Stomach (tissue), 9 donors: ENCODE results near the gene EXOC2. TPM values are rescaled to one million over a fixed set of nuclear protein-coding genes. Genes with fewer than 3 reads are reported as not detected.

Experiments
- DNase-seq, 2 donors: peaks; one replicate each; pipeline versions ENCODE4 v3.0.0 to v3.0.0-alpha.2; 2013 to 2019
- H3K27ac ChIP-seq, 5 donors: fragments of 200-600 bp in 4 of 5; sonication (generic) in 4 of 5; one replicate each; pipeline ENCODE4 v1.5.1; 2013 to 2019; ENCODE audit warnings: mild to moderate bottlenecking in 1 of 5, moderate library complexity in 1 of 5
- H3K27me3 ChIP-seq, 3 donors: fragments of 200-600 bp; sonication (generic); one replicate each; pipeline ENCODE4 v1.5.1; 2017 to 2019; ENCODE audit warnings: mixed run types in 1 of 3
- H3K36me3 ChIP-seq, 4 donors: fragments of 200-600 bp; sonication (generic); 1 replicate in 3 of 4; 2 replicates in 1 of 4; pipeline ENCODE4 v1.5.1; 2016 to 2019
- H3K4me1 ChIP-seq, 4 donors: fragments of 200-600 bp; sonication (generic); one replicate each; pipeline ENCODE4 v1.5.1; 2016 to 2019
- H3K4me3 ChIP-seq, 4 donors: fragments of 200-600 bp; sonication (generic) in 3 of 4; one replicate each; pipeline ENCODE4 v1.5.1; 2016 to 2019; ENCODE audit warnings: mild to moderate bottlenecking in 1 of 4
- H3K9me3 ChIP-seq, 4 donors: fragments of 200-600 bp; sonication (generic); one replicate each; pipeline ENCODE4 v1.5.1; 2016 to 2019
- EP300 ChIP-seq: sonication (generic); formaldehyde crosslinking; IDR thresholded peaks from one replicate; pipeline ENCODE4 v1.6.1; 2017; ENCODE audit warnings: antibody characterized with exemption
- POLR2A ChIP-seq, 4 donors: fragments of 450-650 bp; IDR thresholded peaks; one replicate each; pipeline ENCODE4 v1.6.1; 2016; ENCODE audit warnings: antibody characterized with exemption in 4 of 4, control low read depth in 2 of 4, mild to moderate bottlenecking in 1 of 4, moderate library complexity in 1 of 4
- POLR2AphosphoS5 ChIP-seq, 3 donors: sonication (generic); formaldehyde crosslinking; IDR thresholded peaks; one replicate each; pipeline ENCODE4 v1.6.1; 2016; ENCODE audit warnings: antibody characterized with exemption in 3 of 3
- WGBS, 5 donors: extraction: QIAGEN DNeasy Blood & Tissue Kit in 3 of 5; methylation state at CpG; one replicate each; pipeline versions ENCODE4 v1.1.5 to v1.1.7; 2013 to 2018; 5-methylcytosine and 5-hydroxymethylcytosine counted together
- intact Hi-C: fragments of 100-400 bp; cut with DNase I; formaldehyde crosslinking; loops from one replicate; pipeline ENCODE4 v1.15.1; 2023; ENCODE audit warnings: low total_unique reads
- polyA plus RNA-seq, 3 donors: library from polyadenylated mRNA; stranded (reverse); fragments of 200-250 nt; gene quantifications; one replicate each; pipeline ENCODE4 v1.2.3, GENCODE V29; 2013
- total RNA-seq, 5 donors: library from RNA; depleted of rRNA; stranded (reverse); fragments of >200 nt; gene quantifications; one replicate each; pipeline versions ENCODE4 v1.1.0 to v1.2.3, GENCODE V29; 2014 to 2016
- TF ChIP-seq, protein P1 (sequence below), 7 experiments: fragments of 450-650 bp in 4 of 7; fragments of 200-600 bp in 3 of 7; sonication (generic) in 3 of 7; IDR thresholded peaks; one replicate each; pipeline ENCODE4 v1.5.1; 2016 to 2019; ENCODE audit warnings: antibody characterized with exemption in 7 of 7, control low read depth in 2 of 7, mild to moderate bottlenecking in 1 of 7
- donor health status: healthy with polysubstance abuse.
- donor health status: Bipolar disorder and iron deficiency.
- donor health status: healthy.

The EXOC2 gene
- total and polyA plus RNA-seq, 8 donors = 5.3 to 39.7 (median 13.8) TPM

DNA sequence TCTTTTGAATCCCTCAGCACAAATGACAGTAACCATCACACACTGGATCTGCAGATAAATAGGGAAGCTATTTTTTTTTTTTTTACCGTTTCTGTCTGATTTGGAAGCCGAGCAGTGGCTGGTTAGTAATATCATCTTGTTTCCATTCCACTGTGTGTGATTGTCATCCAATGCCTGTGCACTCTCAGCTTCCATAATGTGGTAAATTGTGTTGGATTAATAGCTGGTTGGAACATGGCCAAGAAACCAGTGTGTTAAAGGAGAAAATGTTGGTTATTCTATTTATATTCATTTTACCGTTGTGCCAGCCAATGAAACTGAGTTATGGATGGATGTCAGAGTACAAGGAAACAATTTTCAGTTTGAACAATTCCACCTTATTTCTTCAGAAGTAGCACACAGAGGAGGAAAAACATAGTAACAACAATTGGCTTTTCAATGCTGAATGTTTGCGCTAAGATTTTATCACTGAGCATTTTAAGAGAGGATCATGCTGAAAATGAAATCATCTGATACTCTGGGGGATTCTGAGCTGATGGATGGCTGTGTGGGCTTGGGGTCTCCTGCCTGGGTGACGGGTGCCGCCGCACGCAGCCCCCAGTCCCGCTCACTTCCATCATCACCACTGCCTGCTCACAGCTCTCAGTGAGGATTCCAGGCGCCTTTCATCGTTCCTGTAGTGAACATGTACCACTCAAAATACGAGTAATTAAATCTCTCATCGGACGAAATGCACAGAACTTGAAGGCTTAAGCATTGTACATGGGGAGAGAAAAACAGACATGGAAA is 40.7 kb upstream of the EXOC2 start:
- no peak for TF ChIP-seq EP300
- no peak for TF ChIP-seq POLR2AphosphoS5 (IDR thresholded peaks at IDR 0.05)
- no peak for TF ChIP-seq POLR2A (IDR thresholded peaks at IDR 0.05)
- TF ChIP-seq, protein P1, sequence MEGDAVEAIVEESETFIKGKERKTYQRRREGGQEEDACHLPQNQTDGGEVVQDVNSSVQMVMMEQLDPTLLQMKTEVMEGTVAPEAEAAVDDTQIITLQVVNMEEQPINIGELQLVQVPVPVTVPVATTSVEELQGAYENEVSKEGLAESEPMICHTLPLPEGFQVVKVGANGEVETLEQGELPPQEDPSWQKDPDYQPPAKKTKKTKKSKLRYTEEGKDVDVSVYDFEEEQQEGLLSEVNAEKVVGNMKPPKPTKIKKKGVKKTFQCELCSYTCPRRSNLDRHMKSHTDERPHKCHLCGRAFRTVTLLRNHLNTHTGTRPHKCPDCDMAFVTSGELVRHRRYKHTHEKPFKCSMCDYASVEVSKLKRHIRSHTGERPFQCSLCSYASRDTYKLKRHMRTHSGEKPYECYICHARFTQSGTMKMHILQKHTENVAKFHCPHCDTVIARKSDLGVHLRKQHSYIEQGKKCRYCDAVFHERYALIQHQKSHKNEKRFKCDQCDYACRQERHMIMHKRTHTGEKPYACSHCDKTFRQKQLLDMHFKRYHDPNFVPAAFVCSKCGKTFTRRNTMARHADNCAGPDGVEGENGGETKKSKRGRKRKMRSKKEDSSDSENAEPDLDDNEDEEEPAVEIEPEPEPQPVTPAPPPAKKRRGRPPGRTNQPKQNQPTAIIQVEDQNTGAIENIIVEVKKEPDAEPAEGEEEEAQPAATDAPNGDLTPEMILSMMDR (IDR thresholded peaks at IDR 0.05) = no peak
- DNase-seq = peak in 1 of 2 donors; percentile 43
- 76 to 84% (median 79%) methylated on average over 14 of the region's 14 CpGs for WGBS, 5 donors
- H3K4me1 ChIP-seq = peaks cover 0 to 6% (median 0%) of the 10 kb centered on the region in 4 donors
- H3K4me3 ChIP-seq = no peak overlapping the region
- H3K27me3 ChIP-seq = peaks cover 0 to 6% (median 0%) of the 10 kb centered on the region in 3 donors
- no peaks in the 10 kb centered on the region for H3K9me3 ChIP-seq
- H3K27ac ChIP-seq = no peak overlapping the region
- intact Hi-C loops = no loop called here
- no peaks in the 10 kb centered on the region for H3K36me3 ChIP-seq

DNA sequence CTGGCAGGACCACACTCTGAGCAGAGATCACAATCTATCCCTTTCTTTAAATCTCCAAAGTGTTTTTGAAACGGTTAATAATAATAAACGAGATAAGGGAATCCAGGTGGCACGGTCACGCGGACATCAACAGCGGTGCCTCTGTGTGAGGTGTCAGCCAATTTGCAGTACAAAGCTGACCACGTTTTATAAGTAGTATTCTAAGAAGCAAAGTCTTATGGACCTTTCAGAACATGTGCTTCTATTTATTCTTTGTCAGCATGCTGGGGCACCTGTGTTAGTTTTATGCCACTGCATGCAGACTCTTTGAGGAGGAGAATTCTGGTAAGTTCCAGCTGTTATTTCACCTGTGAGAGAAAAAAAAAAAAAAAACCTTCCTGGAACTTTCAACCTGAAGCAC is 39.0 kb upstream of the EXOC2 start:
- Histone ChIP-seq H3K4me3 (no peak overlapping the region), H3K27me3 (peaks cover 0 to 6% (median 0%) of the 10 kb centered on the region in 3 donors), H3K27ac (no peak overlapping the region), H3K9me3 (no peaks in the 10 kb centered on the region), H3K4me1 (peaks cover 0 to 6% (median 0%) of the 10 kb centered on the region in 4 donors), H3K36me3 (no peaks in the 10 kb centered on the region)
- intact Hi-C loops = no loop called here
- no peak for TF ChIP-seq POLR2A (IDR thresholded peaks at IDR 0.05)
- no peak for TF ChIP-seq EP300
- TF ChIP-seq, protein P1 (IDR thresholded peaks at IDR 0.05) = no peak
- TF ChIP-seq POLR2AphosphoS5 (IDR thresholded peaks at IDR 0.05) = no peak
- peak; percentile 30 to 56 for DNase-seq
- WGBS, 5 donors = 32 to 56% (median 35%) methylated on average over 7 of the region's 7 CpGs

DNA sequence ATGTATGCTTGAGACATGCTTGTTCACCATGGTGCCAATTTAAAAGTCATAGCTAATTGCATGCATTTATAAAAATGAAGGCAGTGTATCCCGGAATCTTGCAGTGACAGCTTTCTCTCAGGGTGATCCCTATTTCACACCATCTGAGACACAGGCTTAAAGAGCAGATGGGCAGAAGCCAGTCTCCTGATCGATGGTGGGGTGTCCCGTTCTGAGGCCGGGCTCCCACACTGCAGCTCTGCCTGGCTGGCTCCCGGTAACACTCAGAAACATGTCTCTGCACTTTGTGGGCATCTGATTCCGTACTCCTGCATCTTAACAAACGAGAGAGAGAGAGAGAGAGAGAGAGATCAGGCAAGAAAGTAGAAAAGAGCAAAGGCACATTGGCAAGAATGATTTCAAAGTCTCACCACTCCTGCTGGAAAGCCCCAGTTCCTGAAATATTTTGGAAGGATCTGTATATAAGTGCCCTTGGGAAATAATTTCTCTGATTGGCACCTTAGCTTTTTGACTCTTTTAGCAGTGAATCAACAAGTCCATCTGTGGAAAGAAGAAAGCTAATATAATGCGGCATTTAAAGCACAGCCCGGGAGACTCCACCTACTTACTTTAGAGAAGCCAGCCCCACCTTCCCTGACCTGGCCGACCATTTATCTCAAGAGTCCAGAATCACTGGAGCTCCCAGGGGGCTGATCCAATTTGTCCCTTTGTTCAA is 36.8 kb upstream of the EXOC2 start:
- Histone ChIP-seq H3K27me3 (peaks cover 0 to 6% (median 0%) of the 10 kb centered on the region in 3 donors), H3K4me1 (peaks cover 0 to 6% (median 0%) of the 10 kb centered on the region in 4 donors), H3K36me3 (no peaks in the 10 kb centered on the region), H3K9me3 (no peaks in the 10 kb centered on the region), H3K4me3 (no peak overlapping the region), H3K27ac (no peak overlapping the region)
- WGBS, 5 donors = 75 to 83% (median 82%) methylated on average over 9 to 10 of the region's 10 CpGs
- TF ChIP-seq POLR2AphosphoS5 (IDR thresholded peaks at IDR 0.05) = no peak
- TF ChIP-seq, protein P1 (IDR thresholded peaks at IDR 0.05) = no peak
- no peak for DNase-seq
- intact Hi-C loops = no loop called here

DNA sequence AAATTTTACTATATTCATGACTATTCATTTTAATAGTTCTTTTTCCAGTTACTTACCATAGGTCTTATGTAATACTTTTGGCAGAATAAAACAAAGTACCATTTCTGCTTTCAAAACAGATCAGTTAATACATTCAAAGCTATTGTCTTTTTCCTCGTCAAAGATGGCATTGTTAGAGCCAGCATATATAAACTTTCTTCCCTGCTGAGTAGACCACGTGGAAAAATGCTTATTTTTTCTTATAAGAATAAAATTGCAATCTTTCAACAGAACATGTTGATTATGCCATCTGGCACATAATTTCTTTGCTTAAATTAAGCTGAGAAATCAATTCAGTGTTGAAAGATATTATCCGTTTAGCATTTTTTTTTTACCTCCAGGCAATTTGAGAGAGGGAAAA is 34.9 kb upstream of the EXOC2 start:
- intact Hi-C loops = no loop called here
- Histone ChIP-seq H3K4me1 (peaks cover 0 to 6% (median 0%) of the 10 kb centered on the region in 4 donors), H3K27ac (no peak overlapping the region), H3K36me3 (no peaks in the 10 kb centered on the region), H3K9me3 (no peaks in the 10 kb centered on the region), H3K4me3 (no peak overlapping the region), H3K27me3 (peaks cover 0 to 6% (median 0%) of the 10 kb centered on the region in 3 donors)
- DNase-seq = no peak
- no peak for TF ChIP-seq POLR2AphosphoS5 (IDR thresholded peaks at IDR 0.05)
- TF ChIP-seq EP300 = no peak
- TF ChIP-seq POLR2A (IDR thresholded peaks at IDR 0.05) = no peak
- TF ChIP-seq, protein P1 (IDR thresholded peaks at IDR 0.05) = no peak
- WGBS, 5 donors = 58 to 75% (median 68%) methylated on average over 3 of the region's 3 CpGs
